ENCODE data around the gene RPTN.

- peak in 2 of 3 donors; percentile 20 to 32 for TF ChIP-seq CTCF (IDR thresholded peaks at IDR 0.05)
- TF ChIP-seq POLR2A (IDR thresholded peaks at IDR 0.05): no peak
- no peak for TF ChIP-seq EP300 (IDR thresholded peaks at IDR 0.05)
Observed at GRCh38 chr1:152189657-152190442, 30.8 kb upstream of the RPTN start.

Data from ovary (tissue), 3 donors.